ENCODE results near the gene EYA3. TPM values are rescaled to one million over a fixed set of nuclear protein-coding genes. Genes with fewer than 3 reads are reported as not detected.

The EYA3 gene
- total and polyA plus RNA-seq, 2 of the 4 experiments (the other 2 are of a cell fraction) = 9.1 to 17.6 TPM

DNA sequence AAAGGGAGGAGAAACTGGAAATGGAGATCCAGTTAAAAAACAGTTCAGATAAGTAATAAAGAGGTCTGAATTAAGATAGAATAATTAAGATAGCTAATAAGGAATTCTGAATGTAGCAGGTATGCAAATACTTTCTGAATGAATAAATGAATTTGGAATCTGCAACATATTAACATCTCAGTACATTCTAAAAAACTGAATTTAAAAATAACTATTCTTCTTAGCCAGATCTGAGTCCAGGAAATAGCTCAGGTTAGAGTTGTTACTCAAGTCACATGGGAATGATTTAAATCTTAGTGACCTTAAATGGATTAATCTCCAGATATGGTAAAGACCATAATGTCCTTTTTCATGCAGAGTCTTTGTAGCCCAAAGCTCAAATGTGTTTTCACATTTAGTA is 51.2 kb downstream of the EYA3 start:
- H3K56ac ChIP-seq (ENCODE audit: extremely low read depth, insufficient read depth, low read length) = no peak overlapping the region
- no peak overlapping the region for H4K8ac ChIP-seq (ENCODE audit: low read depth in 2 of 2, low read length in 2 of 2)
- no peak overlapping the region for H2AFZ ChIP-seq (replicated peaks; ENCODE audit: low read length, poor library complexity)
- H3K18ac ChIP-seq (ENCODE audit: low read depth, low read length) = no peak overlapping the region
- in situ Hi-C loops (cut with MboI; ENCODE audit: low sequenced_read_pairs) (no loop called here), dilution Hi-C loops (cut with HindIII; ENCODE audit: low sequenced_read_pairs, unreplicated experiment) (no loop called here), intact Hi-C loops (cut with micrococcal nuclease) (loop anchor here (5.0 kb wide), 1 partner anchor 35 kb away; no protein-coding TSS in a partner anchor)
- H2BK20ac ChIP-seq (ENCODE audit: low read depth, low read length) = no peak overlapping the region
- H4K20me1 ChIP-seq (ENCODE audit: insufficient read depth, low read length) = no peaks in the 10 kb centered on the region
- peaks cover 5% of the 10 kb centered on the region; the same call in 1 of the 2 replicates for H3K36me3 ChIP-seq (ENCODE audit: control insufficient read depth, insufficient read depth, low read length)
- no peak for TF ChIP-seq RCOR1 (IDR thresholded peaks at IDR 0.05; ENCODE audit: insufficient replicate concordance, low read length)
- TF ChIP-seq MXI1 (IDR thresholded peaks at IDR 0.05; ENCODE audit: borderline replicate concordance, low read depth, low read length) = no peak
- no peak for TF ChIP-seq RAD21 (IDR thresholded peaks at IDR 0.05; ENCODE audit: low read length)
- no peak for TF ChIP-seq FOS (IDR thresholded peaks at IDR 0.05; ENCODE audit: low read depth, low read length)
- TF ChIP-seq RFX5 (IDR thresholded peaks at IDR 0.05; ENCODE audit: low read depth, low read length) = no peak
- no peak for TF ChIP-seq SMC3 (IDR thresholded peaks at IDR 0.05; ENCODE audit: low read depth, low read length)
- TF ChIP-seq MAZ (IDR thresholded peaks at IDR 0.05; ENCODE audit: borderline replicate concordance, low read depth, low read length) = no peak
- TF ChIP-seq, protein P1, sequence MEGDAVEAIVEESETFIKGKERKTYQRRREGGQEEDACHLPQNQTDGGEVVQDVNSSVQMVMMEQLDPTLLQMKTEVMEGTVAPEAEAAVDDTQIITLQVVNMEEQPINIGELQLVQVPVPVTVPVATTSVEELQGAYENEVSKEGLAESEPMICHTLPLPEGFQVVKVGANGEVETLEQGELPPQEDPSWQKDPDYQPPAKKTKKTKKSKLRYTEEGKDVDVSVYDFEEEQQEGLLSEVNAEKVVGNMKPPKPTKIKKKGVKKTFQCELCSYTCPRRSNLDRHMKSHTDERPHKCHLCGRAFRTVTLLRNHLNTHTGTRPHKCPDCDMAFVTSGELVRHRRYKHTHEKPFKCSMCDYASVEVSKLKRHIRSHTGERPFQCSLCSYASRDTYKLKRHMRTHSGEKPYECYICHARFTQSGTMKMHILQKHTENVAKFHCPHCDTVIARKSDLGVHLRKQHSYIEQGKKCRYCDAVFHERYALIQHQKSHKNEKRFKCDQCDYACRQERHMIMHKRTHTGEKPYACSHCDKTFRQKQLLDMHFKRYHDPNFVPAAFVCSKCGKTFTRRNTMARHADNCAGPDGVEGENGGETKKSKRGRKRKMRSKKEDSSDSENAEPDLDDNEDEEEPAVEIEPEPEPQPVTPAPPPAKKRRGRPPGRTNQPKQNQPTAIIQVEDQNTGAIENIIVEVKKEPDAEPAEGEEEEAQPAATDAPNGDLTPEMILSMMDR (conservative IDR thresholded peaks at IDR 0.05; ENCODE audit: low read depth, low read length) = no peak
- TF ChIP-seq POLR2A (IDR thresholded peaks at IDR 0.05; ENCODE audit: low read depth, low read length) = no peak
- TF ChIP-seq, protein P2, sequence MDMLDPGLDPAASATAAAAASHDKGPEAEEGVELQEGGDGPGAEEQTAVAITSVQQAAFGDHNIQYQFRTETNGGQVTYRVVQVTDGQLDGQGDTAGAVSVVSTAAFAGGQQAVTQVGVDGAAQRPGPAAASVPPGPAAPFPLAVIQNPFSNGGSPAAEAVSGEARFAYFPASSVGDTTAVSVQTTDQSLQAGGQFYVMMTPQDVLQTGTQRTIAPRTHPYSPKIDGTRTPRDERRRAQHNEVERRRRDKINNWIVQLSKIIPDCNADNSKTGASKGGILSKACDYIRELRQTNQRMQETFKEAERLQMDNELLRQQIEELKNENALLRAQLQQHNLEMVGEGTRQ (IDR thresholded peaks at IDR 0.05; ENCODE audit: low read depth, low read length) = no peak
- TF ChIP-seq, protein P3, sequence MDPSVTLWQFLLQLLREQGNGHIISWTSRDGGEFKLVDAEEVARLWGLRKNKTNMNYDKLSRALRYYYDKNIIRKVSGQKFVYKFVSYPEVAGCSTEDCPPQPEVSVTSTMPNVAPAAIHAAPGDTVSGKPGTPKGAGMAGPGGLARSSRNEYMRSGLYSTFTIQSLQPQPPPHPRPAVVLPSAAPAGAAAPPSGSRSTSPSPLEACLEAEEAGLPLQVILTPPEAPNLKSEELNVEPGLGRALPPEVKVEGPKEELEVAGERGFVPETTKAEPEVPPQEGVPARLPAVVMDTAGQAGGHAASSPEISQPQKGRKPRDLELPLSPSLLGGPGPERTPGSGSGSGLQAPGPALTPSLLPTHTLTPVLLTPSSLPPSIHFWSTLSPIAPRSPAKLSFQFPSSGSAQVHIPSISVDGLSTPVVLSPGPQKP (IDR thresholded peaks at IDR 0.05; ENCODE audit: borderline replicate concordance, low read depth, low read length) = no peak
- H4K91ac ChIP-seq (ENCODE audit: insufficient read depth, low read depth, low read length) = no peak overlapping the region
- H3K9me3 ChIP-seq (ENCODE audit: control insufficient read depth, insufficient read depth, low read length) = no peaks in the 10 kb centered on the region
- H2AK9ac ChIP-seq (replicated peaks; ENCODE audit: low read depth, low read length, poor library complexity) = no peak overlapping the region
- no peak overlapping the region for H3K4me2 ChIP-seq (ENCODE audit: low read depth, low read length)
- no peak overlapping the region for H2BK15ac ChIP-seq (ENCODE audit: low read depth, low read length)
- peaks cover 2% of the 10 kb centered on the region for H3K4me1 ChIP-seq (ENCODE audit: control insufficient read depth, insufficient read depth, low read length)
- H2BK5ac ChIP-seq (ENCODE audit: low read depth, low read length, poor library complexity, severe bottlenecking) = no peak overlapping the region
- no peak for ATAC-seq (ENCODE audit: low read depth)
- H3K9ac ChIP-seq (ENCODE audit: low read depth, low read length) = no peak overlapping the region
- no peak overlapping the region for H2BK120ac ChIP-seq (ENCODE audit: low read depth, low read length)
- no peak overlapping the region for H3K14ac ChIP-seq (replicated peaks; ENCODE audit: low read depth, low read length)
- no peaks in the 10 kb centered on the region for H3K9me1 ChIP-seq (ENCODE audit: insufficient read depth, low read length)
- no peak overlapping the region for H4K5ac ChIP-seq (ENCODE audit: low read depth, low read length)
- no peak for DNase-seq
- H3K4me3 ChIP-seq (ENCODE audit: insufficient read depth, low read depth, low read length) = no peak overlapping the region
- BruUV-seq (replicated peaks) = no TSS peak
- ChIA-PET POLR2A (ENCODE audit: unreplicated experiment) (no interaction called here), CTCF (interaction anchor here (1.1 kb wide), 1 partner anchor 13 kb away, joined by 4 read pairs; no protein-coding TSS in a partner anchor)
- peaks cover 0 to 9% of the 10 kb centered on the region in 2 experiments; a peak in 2 of 4 replicates for H3K79me1 ChIP-seq (ENCODE audit: low read depth in 1 of 2, low read length in 2 of 2)
- H3K4ac ChIP-seq (ENCODE audit: low read depth, low read length) = no peak overlapping the region
- H3K27me3 ChIP-seq (ENCODE audit: control insufficient read depth, insufficient read depth, low read length) = no peaks in the 10 kb centered on the region
- no peak overlapping the region for H2AK5ac ChIP-seq (ENCODE audit: low read depth, low read length)
- H3K23ac ChIP-seq (ENCODE audit: low read depth, low read length) = no peak overlapping the region
- no peak overlapping the region for H3K27ac ChIP-seq (ENCODE audit: insufficient read depth, low read length)

Data from IMR-90 (cell line).